Neuronal stem cell (in vitro differentiated cells): Measurements from ENCODE around the gene UCMA.

Source experiments
- DNase-seq: peaks from one replicate; pipeline ENCODE4 v3.0.0-alpha.2; 2013; ENCODE audit warnings: low spot score
- H2AFZ ChIP-seq: one replicate; pipeline ENCODE4 v1.6.1; 2013; ENCODE audit warnings: mild to moderate bottlenecking, low read length, inconsistent platforms
- H2AK5ac ChIP-seq: 2 replicates; pipeline ENCODE4 v1.6.1; 2013; ENCODE audit warnings: low read depth, mild to moderate bottlenecking, inconsistent platforms, low read length, moderate library complexity, mixed read lengths
- H2BK120ac ChIP-seq: 2 replicates; pipeline ENCODE4 v1.6.1; 2013; ENCODE audit warnings: low read depth, mild to moderate bottlenecking, inconsistent platforms, low read length, moderate library complexity, mixed read lengths
- H2BK12ac ChIP-seq: one replicate; pipeline ENCODE4 v1.6.1; 2013; ENCODE audit warnings: low read length, inconsistent platforms
- H2BK15ac ChIP-seq: 2 replicates; pipeline ENCODE4 v1.6.1; 2013; ENCODE audit warnings: mild to moderate bottlenecking, low read length, inconsistent platforms, mixed read lengths
- H2BK5ac ChIP-seq: one replicate; pipeline ENCODE4 v1.6.1; 2013; ENCODE audit warnings: inconsistent platforms, mild to moderate bottlenecking, low read length, moderate library complexity
- H3K14ac ChIP-seq: one replicate; pipeline ENCODE4 v1.6.1; 2013; ENCODE audit warnings: low read length, inconsistent platforms
- H3K18ac ChIP-seq: 2 replicates; pipeline ENCODE4 v1.6.1; 2013; ENCODE audit warnings: low read length, inconsistent platforms
- H3K23ac ChIP-seq: 2 replicates; pipeline ENCODE4 v1.6.1; 2013; ENCODE audit warnings: low read depth, mild to moderate bottlenecking, mixed read lengths, low read length, inconsistent platforms; ENCODE audit not compliant: poor library complexity
- H3K27ac ChIP-seq: replicated peaks from 3 replicates; pipeline ENCODE4 v1.5.1; 2013; ENCODE audit warnings: low read length, inconsistent platforms
- H3K27me3 ChIP-seq, 3 experiments: 2 replicates each; pipeline ENCODE4 v1.6.1; 2013; ENCODE audit warnings: low read length in 3 of 3, mild to moderate bottlenecking in 2 of 3, inconsistent platforms in 1 of 3, low read depth in 1 of 3, mixed read lengths in 1 of 3, moderate library complexity in 1 of 3; ENCODE audit not compliant: control insufficient read depth in 3 of 3, insufficient read depth in 3 of 3
- H3K36me3 ChIP-seq, 2 donors: replicated peaks in 1 of 2; 2 replicates each; pipeline ENCODE4 v1.6.1; 2013; ENCODE audit warnings: low read length in 2 of 2; ENCODE audit not compliant: control insufficient read depth in 2 of 2, insufficient read depth in 2 of 2
- H3K4ac ChIP-seq: 2 replicates; pipeline ENCODE4 v1.6.1; 2013; ENCODE audit warnings: inconsistent platforms, mild to moderate bottlenecking, low read length, moderate library complexity
- H3K4me1 ChIP-seq, 2 donors: 1 replicate in 1 of 2; 2 replicates in 1 of 2; pipeline ENCODE4 v1.6.1; 2013; ENCODE audit warnings: low read length in 2 of 2, low read depth in 1 of 2; ENCODE audit not compliant: control insufficient read depth in 2 of 2, insufficient read depth in 1 of 2
- H3K4me2 ChIP-seq: one replicate; pipeline ENCODE4 v1.6.1; 2013; ENCODE audit warnings: mild to moderate bottlenecking, low read length, inconsistent platforms; ENCODE audit not compliant: insufficient read depth, poor library complexity, severe bottlenecking
- H3K4me3 ChIP-seq, 2 donors: 2 replicates each; pipeline ENCODE4 v1.5.1; 2013; ENCODE audit warnings: low read length in 2 of 2, mild to moderate bottlenecking in 2 of 2, inconsistent platforms in 1 of 2, moderate library complexity in 1 of 2
- H3K79me1 ChIP-seq: one replicate; pipeline ENCODE4 v1.6.1; 2013; ENCODE audit warnings: low read depth, mild to moderate bottlenecking, inconsistent platforms, low read length, moderate library complexity
- H3K9ac ChIP-seq: one replicate; pipeline ENCODE4 v1.6.1; 2013; ENCODE audit warnings: mild to moderate bottlenecking, low read depth, low read length, inconsistent platforms; ENCODE audit not compliant: poor library complexity
- H3K9me3 ChIP-seq, 2 donors: replicated peaks in 1 of 2; 2 replicates each; pipeline versions ENCODE3 to v1.6.1; 2013; ENCODE audit warnings: low read length in 2 of 2, mild to moderate bottlenecking in 2 of 2, inconsistent platforms in 1 of 2, low read depth in 1 of 2, mixed read lengths in 1 of 2, moderate library complexity in 1 of 2; ENCODE audit not compliant: control insufficient read depth in 2 of 2, insufficient read depth in 1 of 2
- H4K8ac ChIP-seq: one replicate; pipeline ENCODE4 v1.6.1; 2013; ENCODE audit warnings: low read depth, mild to moderate bottlenecking, inconsistent platforms, low read length, moderate library complexity
- H4K91ac ChIP-seq: one replicate; pipeline ENCODE4 v1.6.1; 2013; ENCODE audit warnings: low read length, low read depth, mild to moderate bottlenecking, inconsistent platforms; ENCODE audit not compliant: poor library complexity
- WGBS, 2 donors: extraction: QIAGEN DNeasy Blood & Tissue Kit; methylation state at CpG; one replicate each; pipeline ENCODE4 v1.1.7; 2013; ENCODE audit warnings: missing lambda C conversion rate in 2 of 2, mixed read lengths in 1 of 2; ENCODE audit not compliant: insufficient read length in 2 of 2, insufficient replicate concordance in 1 of 2; ENCODE audit errors: extremely low coverage in 2 of 2; 5-methylcytosine and 5-hydroxymethylcytosine counted together

The UCMA gene

DNA sequence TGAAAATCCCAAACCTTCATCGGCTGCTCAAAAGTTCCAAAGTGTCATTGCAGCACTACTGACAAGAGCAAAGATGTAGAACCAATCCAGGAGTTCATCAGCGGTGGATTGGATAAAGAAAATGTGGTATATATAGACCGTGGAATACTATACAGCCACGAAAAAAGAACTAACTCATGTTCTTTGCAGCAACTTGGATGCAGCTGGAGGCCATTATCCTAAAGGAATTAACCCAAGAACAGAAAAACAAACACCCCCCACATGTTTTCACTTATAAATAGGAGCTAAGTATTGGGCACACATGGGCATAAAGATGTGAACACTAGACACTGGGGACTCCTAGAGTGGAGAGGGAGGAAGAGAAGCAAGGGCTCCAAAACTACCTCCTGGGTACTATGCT, 34.1 kb upstream of the UCMA start:
- no peak overlapping the region for H3K23ac ChIP-seq
- H2BK120ac ChIP-seq: no peak overlapping the region
- no peak overlapping the region for H3K4ac ChIP-seq
- peaks cover 5 to 9% of the 10 kb centered on the region in 2 donors for H3K4me1 ChIP-seq
- no peak overlapping the region for H2AFZ ChIP-seq
- H3K27ac ChIP-seq: no peak overlapping the region
- DNase-seq: no peak
- H3K79me1 ChIP-seq: no peaks in the 10 kb centered on the region
- H3K9ac ChIP-seq: no peak overlapping the region
- no peak overlapping the region for H3K4me2 ChIP-seq
- H3K27me3 ChIP-seq: no peaks in the 10 kb centered on the region
- no peak overlapping the region for H2BK15ac ChIP-seq
- H2AK5ac ChIP-seq: no peak overlapping the region
- no peak overlapping the region for H4K91ac ChIP-seq
- no peak overlapping the region for H4K8ac ChIP-seq
- H2BK12ac ChIP-seq: no peak overlapping the region
- no peak overlapping the region for H3K18ac ChIP-seq
- WGBS, 2 donors: no CpG with 5 or more reads among the region's 4 CpGs
- H3K4me3 ChIP-seq: no peak overlapping the region
- H3K9me3 ChIP-seq: no peaks in the 10 kb centered on the region
- H3K14ac ChIP-seq: no peak overlapping the region
- no peaks in the 10 kb centered on the region for H3K36me3 ChIP-seq
- H2BK5ac ChIP-seq: no peak overlapping the region

DNA sequence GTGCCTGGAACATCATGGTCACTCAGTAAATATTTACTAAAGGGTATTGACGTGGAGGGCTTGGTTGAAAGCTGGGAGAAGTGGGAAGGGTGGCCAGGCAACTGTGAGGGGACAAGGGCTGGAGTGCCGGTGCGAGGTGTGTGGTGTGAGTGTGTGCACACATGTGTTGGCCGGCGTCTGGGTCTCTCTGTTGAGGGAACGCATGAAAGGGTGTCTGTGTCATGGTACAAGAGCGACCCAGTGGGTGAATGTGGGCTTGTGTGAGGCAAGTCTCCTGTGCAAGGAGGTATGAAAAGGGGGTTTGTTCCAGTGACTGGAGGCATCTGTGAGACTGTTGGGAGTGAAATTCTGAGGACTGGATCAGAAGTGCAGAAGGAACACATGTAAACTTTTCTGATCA, 29.4 kb upstream of the UCMA start:
- H3K4me1 ChIP-seq: no peaks in the 10 kb centered on the region
- H4K91ac ChIP-seq: no peak overlapping the region
- no peak overlapping the region for H2BK15ac ChIP-seq
- H2BK120ac ChIP-seq: no peak overlapping the region
- no peak overlapping the region for H3K4me3 ChIP-seq
- no peak overlapping the region for H2AK5ac ChIP-seq
- H3K27ac ChIP-seq: no peak overlapping the region
- H2BK12ac ChIP-seq: no peak overlapping the region
- WGBS, 2 donors: no CpG with 5 or more reads among the region's 7 CpGs
- H3K79me1 ChIP-seq: no peaks in the 10 kb centered on the region
- no peak overlapping the region for H3K23ac ChIP-seq
- no peak overlapping the region for H3K4me2 ChIP-seq
- H3K27me3 ChIP-seq: no peaks in the 10 kb centered on the region
- no peaks in the 10 kb centered on the region for H3K9me3 ChIP-seq
- H4K8ac ChIP-seq: no peak overlapping the region
- no peak for DNase-seq
- H3K9ac ChIP-seq: no peak overlapping the region
- no peak overlapping the region for H3K4ac ChIP-seq
- no peak overlapping the region for H2BK5ac ChIP-seq
- H2AFZ ChIP-seq: no peak overlapping the region
- H3K14ac ChIP-seq: no peak overlapping the region
- no peaks in the 10 kb centered on the region for H3K36me3 ChIP-seq
- no peak overlapping the region for H3K18ac ChIP-seq

DNA sequence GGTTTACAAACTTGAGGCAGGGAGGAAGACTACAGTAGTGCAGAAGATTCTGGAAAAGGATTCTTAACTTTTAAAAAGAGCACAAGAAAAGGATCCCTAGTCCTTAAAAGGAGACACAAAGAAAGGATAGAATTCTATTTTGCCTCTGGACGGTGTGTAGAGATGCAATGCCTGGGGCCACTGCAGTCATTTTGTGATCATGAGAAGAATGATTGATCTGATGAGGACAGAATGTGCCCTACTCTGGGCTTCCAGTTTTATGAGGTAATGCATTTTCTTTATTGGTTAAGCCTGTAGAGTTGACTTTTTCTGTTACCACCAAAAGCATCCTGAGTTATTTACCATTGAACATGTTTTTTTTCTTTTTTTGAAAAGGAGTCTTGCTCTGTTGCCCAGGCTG, 28.3 kb upstream of the UCMA start:
- H2BK15ac ChIP-seq: no peak overlapping the region
- no peak overlapping the region for H2BK5ac ChIP-seq
- no peaks in the 10 kb centered on the region for H3K27me3 ChIP-seq
- no peak overlapping the region for H2AFZ ChIP-seq
- H3K4me2 ChIP-seq: no peak overlapping the region
- H3K18ac ChIP-seq: no peak overlapping the region
- no peaks in the 10 kb centered on the region for H3K79me1 ChIP-seq
- H2BK12ac ChIP-seq: no peak overlapping the region
- no peaks in the 10 kb centered on the region for H3K36me3 ChIP-seq
- no peak for DNase-seq
- no peak overlapping the region for H3K27ac ChIP-seq
- no peak overlapping the region for H4K91ac ChIP-seq
- no peak overlapping the region for H3K4me3 ChIP-seq
- no peak overlapping the region for H4K8ac ChIP-seq
- no peak overlapping the region for H2BK120ac ChIP-seq
- no peak overlapping the region for H2AK5ac ChIP-seq
- no CpG with 5 or more reads among the region's 1 CpG for WGBS, 2 donors
- no peak overlapping the region for H3K14ac ChIP-seq
- H3K4me1 ChIP-seq: no peaks in the 10 kb centered on the region
- no peak overlapping the region for H3K4ac ChIP-seq
- no peak overlapping the region for H3K9ac ChIP-seq
- H3K9me3 ChIP-seq: no peaks in the 10 kb centered on the region
- no peak overlapping the region for H3K23ac ChIP-seq

DNA sequence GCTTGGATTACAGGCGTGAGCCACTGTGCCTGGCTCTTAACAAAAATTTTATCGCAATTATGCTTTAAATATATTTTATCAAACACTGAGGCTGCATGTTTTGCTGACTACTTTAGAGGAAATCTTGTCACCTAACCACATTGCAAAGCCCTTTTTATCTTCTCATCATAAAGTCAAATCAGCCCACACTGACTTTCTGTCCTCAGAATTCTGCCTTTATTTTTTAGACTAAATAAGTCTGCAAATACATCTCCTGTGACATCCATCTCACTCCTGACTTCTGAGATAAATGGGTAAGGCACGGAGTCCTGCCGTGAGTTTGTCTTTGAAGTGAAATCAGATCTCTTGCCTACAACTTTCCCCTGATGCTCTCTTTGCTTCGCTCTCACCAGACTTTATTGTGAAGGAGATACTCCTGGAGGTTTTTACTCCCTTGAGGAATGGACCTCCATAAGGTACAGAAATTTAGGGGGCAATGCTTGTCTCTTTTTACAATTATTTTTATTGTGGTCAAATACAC, 23.5 kb upstream of the UCMA start:
- no peak overlapping the region for H4K8ac ChIP-seq
- DNase-seq: no peak
- no peaks in the 10 kb centered on the region for H3K9me3 ChIP-seq
- no peak overlapping the region for H3K9ac ChIP-seq
- no peak overlapping the region for H3K27ac ChIP-seq
- H3K4me1 ChIP-seq: no peaks in the 10 kb centered on the region
- no peak overlapping the region for H3K18ac ChIP-seq
- no peak overlapping the region for H3K14ac ChIP-seq
- H2BK15ac ChIP-seq: no peak overlapping the region
- H2BK120ac ChIP-seq: no peak overlapping the region
- no peak overlapping the region for H2BK12ac ChIP-seq
- no peak overlapping the region for H2AK5ac ChIP-seq
- H2AFZ ChIP-seq: no peak overlapping the region
- no peak overlapping the region for H3K23ac ChIP-seq
- H3K79me1 ChIP-seq: no peaks in the 10 kb centered on the region
- H3K36me3 ChIP-seq: no peaks in the 10 kb centered on the region
- H3K4ac ChIP-seq: no peak overlapping the region
- no peak overlapping the region for H4K91ac ChIP-seq
- no peak overlapping the region for H3K4me2 ChIP-seq
- no peak overlapping the region for H2BK5ac ChIP-seq
- no peak overlapping the region for H3K4me3 ChIP-seq
- H3K27me3 ChIP-seq: peaks cover 0 to 7% (median 0%) of the 10 kb centered on the region in 3 experiments
- WGBS, 2 donors: no CpG with 5 or more reads among the region's 5 CpGs
